ENCODE data around the gene PHC3.

DNA sequence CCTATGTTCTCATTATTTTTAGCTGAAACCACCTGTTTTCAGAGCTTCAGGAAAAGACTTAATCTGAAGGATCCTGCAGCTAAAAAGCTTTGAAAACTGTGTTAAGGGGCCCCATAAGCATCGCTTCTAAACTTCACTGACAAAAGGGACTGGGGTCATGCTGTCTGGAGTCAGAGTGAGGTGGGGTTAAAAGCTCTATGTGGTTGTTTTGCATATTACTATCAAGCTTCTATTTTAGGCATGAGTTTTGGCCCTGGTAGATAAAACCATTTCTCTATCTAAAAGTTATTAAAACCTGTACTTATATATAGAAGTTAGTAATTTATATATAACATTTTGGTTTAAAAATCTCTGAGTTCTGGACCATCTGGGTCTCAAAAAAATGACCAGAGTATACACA lies 98.2 kb downstream of the PHC3 start:
- TF ChIP-seq, protein P1, sequence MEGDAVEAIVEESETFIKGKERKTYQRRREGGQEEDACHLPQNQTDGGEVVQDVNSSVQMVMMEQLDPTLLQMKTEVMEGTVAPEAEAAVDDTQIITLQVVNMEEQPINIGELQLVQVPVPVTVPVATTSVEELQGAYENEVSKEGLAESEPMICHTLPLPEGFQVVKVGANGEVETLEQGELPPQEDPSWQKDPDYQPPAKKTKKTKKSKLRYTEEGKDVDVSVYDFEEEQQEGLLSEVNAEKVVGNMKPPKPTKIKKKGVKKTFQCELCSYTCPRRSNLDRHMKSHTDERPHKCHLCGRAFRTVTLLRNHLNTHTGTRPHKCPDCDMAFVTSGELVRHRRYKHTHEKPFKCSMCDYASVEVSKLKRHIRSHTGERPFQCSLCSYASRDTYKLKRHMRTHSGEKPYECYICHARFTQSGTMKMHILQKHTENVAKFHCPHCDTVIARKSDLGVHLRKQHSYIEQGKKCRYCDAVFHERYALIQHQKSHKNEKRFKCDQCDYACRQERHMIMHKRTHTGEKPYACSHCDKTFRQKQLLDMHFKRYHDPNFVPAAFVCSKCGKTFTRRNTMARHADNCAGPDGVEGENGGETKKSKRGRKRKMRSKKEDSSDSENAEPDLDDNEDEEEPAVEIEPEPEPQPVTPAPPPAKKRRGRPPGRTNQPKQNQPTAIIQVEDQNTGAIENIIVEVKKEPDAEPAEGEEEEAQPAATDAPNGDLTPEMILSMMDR (IDR thresholded peaks at IDR 0.05): no peak
- TF ChIP-seq ZFX (IDR thresholded peaks at IDR 0.05; ENCODE audit: borderline replicate concordance): no peak
